SHP77 treated with DMSO at 0.1 percent for 48 hours (cell line): Measurements from ENCODE around the gene CEP72.
"Not testable (repeated sequence)": the region's sequence is repeated elsewhere in the genome, so short reads cannot be mapped to it uniquely, and the experiment has no call there.

ENCODE experiments used
- DNase-seq: peaks from one replicate; lab custom pipeline; 2025; lab: John Stamatoyannopoulos, UW

The CEP72 gene

DNA sequence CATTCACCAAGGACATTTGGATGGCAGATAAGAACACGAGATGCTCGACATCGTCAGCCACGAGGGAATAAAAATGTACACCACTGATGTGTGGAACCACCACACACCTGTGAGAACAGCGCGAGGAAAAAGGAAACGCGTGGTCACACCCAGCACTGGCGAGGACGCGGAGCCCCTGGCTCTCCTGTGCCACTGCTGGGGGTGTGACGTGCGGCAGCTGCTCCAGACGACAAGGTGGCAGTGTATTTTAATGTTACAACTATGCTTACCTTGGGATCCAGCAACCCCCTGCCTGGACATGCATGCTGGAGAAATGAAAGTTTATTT is 13.6 kb upstream of the CEP72 start:
- DNase-seq, result no peak

GRCh38 chr5:600886-601541 is 11.1 kb upstream of the CEP72 start:
- no peak for DNase-seq

GRCh38 chr5:601771-602465 is 10.2 kb upstream of the CEP72 start:
- no peak for DNase-seq

GRCh38 chr5:602466-603035 is 9.6 kb upstream of the CEP72 start:
- no peak for DNase-seq

DNA sequence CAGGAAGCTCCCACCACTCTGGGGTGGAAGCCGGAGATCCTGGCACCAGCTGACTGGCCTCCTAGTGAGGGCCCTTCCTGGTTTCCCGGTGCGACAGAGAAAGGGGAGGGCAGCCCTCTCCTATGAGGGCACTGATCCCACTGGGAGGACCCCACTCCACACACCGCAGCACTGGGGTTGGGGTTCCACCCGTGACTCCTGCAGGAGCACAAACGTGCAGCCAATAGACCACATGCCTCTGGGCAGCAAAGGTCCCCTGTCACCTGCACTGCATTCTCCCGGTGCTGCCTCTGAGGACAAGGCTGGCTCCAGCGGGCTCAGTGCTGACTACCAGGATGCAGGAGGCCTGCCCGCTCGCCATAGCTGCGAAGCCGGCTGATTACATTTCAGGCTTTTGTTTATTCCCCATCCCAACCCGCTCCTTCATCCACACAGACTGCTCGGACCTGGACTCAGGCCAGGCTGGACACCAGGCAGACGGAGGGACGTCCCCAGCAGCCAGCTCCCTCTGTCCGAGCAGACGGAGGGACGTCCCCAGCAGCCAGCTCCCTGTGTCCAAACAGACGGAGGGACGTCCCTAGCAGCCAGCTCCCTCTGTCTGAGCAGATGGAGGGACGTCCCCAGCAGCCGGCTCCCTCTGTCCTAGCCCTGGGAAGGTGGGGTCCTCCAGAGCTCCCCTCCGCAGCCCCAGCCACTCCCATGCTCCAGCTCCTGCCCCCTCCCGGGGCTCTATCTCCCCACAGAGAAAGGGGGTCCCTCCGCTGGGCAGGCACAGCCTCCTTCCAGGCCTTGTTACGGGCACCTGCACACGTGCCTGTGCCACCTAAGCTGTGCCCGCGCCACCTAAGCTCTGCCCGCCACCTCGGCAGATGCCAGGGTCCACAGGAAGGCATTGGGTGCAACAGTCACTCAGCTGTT is 8.8 kb upstream of the CEP72 start:
- no peak for DNase-seq

DNA sequence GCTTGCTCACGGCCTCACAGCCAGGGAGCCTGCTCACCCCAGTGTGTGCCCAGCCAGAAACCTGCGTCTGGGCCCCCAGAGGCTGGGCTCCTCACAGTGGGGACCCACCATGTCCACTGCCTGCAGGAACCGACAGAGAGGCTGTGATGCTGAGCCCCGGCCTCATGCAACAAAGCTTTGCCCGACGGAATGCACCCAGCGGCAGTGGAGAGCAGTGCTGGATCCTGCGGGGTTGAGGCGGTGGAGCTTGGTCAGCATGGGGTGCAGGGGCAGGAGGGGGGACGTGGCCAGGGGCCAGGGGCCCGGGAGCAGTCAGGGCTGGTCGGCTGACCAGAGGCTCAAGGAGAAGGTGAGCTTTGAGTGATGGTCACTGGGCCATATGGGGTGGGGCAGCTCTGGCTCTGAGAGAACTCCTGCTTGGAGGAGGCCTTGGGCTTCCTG is 7.7 kb upstream of the CEP72 start:
- no peak for DNase-seq

DNA sequence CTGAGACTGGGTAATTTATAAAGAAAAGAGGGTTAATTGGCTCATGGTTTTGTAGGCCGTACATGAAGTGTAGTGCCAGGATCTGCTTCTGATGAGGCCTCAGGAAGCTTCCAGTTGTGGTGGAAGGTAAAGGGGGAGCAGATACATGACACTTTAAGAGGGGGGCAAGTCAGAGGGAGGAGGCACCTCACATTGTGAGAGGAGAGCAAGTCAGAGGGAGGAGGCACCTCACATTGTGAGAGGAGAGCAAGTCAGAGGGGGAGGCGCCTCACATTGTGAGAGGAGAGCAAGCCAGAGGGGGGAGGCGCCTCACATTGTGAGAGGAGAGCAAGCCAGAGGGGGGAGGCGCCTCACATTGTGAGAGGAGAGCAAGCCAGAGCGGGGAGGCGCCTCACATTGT is 7.0 kb upstream of the CEP72 start:
- not testable (repeated sequence) for DNase-seq

DNA sequence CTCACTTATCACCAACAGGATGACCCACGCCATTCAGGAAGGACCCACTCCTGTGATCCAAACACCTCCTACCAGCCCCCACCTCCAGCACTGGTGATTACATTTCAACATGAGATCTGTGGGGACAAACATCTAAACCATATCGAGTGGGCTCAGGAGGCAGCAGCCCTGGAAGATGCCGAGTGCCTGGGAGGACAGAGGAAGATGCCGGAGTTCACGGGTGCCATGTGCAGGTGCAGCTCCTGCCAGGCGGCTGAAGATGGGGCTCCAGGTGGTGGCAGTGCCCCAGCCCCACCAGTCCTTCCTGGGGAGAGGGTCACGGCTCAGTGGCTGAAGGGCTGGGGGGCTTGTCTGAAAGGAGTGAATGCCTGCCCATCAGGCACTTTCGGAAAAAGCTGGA is 6.1 kb upstream of the CEP72 start:
- no peak for DNase-seq

DNA sequence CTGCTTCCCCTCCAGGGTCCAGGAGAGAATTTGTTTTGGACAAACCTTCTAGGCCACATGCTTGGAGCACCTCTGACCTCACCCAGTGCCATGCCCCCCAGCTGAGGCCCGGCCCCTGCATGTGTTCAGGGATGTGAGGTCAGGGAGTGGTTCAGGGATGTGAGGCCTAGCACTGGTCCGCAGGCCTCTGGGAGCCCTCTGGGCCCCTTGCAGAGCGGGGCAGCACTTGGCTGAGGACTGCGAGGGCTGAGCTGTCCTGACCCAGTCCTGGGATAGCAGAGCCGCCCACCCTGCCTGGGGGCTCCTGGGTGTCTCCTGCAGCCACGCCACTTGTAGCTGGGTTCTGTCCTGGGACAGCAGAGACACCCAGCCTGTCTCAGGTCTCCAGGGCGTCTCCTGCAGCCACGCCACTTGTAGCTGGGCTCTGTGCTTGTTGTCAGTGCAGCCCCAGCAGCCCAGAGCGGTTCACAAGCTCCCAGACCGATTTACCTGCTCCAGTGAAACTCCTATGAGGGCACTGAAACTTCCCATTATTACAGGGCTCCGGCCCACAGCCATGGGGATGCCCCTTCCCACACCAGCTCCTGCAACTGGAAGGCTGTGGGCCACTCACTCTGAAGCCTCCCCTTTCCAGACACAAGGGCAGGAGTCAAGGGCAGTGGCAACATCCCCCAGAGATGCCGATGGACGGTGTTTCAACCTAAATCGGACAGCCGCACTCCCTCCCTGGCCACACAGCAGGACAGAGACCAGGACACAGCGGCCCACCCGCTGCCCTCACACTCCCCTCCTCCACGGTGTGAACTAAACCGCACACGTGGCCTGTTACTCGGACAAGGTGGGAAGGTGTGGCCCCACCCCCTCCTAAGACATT is 5.4 kb upstream of the CEP72 start:
- DNase-seq, result no peak

GRCh38 chr5:607541-608428 is 4.4 kb upstream of the CEP72 start:
- DNase-seq, result no peak

DNA sequence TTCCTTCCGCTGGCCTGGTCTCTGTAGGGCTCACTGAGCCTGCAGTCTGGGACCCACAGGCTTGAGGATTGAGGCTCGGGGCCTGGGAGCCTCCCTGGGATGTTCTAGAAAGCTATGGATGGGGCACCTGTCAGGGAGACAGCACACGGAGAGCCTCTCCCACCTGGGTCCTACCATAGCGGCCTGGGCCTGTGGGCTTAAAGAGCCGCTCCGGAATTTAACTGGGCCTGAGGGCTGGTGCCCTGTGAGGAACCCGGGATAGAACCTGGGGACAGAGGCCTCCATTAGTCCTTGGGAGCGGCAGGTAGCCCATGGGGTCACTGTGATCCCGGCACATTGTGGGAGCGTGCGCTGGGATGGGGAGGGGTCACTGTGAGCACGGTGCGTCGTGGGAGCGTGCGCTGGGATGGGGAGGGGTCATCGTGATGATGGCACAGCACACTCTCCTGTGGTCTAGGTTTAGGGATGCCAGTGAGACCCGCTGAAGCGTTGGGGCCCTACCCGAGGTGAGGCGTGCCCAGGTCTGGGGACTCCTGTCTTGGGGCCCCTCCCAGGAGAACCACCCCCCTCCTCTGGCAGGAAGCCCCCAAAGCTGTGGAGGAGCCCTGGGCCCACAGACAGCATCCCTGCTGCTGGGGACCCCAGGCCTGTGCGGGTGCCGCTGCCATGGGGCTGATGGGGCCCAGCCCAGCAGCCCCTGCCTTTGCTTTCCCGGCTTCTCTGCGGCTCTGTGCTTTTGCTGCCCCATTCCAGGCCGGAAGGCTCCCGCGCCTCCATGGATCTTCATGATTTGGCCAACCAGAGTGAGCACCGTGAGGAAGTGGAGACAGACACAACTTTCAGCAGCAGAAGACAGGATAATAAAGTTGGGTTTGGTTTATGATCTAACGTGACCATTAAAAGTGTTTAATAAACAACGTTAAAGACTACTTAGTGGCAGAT is 3.4 kb upstream of the CEP72 start:
- DNase-seq, result no peak

- DNase-seq, result no peak
Measured at GRCh38 chr5:609506-609905, 2.6 kb upstream of the CEP72 start.

GRCh38 chr5:610011-610743 is 2.0 kb upstream of the CEP72 start:
- DNase-seq, result no peak

DNA sequence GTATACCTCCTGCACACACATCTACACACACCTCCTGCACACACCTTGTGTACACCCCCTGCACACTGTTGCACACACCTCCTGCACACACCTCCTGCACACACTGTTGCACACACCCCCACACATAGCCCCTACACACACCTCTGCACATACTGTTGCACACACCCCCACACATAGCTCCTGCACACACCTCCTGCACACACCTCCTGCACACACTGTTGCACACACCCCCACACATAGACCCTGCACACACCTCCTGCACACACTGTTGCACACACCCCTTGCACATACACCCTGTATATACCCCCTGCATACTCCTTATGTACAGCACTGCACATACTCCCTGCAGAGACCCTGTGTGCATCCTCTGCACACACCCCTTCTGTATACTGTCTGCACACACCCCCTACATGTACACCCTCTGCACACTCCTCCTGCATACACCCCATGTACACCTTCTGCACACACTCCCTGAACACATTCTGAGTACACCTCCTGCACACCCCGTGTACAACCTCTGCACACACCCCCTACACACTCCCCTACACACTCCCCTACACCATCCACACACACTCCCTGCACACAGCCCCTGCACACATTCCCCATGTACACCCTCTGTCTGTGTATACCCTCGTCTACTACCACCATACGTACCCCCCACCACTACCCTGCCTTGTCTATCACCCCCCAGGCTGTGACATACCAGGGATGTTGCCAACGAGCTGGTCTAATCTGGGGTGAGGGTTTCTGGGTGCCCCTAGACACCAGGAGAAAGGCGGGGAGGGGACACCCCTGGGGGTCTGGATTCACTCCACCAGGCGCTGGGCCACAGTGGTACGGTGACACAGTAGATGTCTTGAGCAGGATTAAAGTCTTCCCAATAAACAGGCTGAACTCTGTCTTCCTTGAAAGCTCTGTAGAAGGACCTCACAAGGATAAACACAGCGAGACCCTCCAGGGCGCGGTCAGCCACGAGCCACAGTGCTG is 1.1 kb upstream of the CEP72 start:
- DNase-seq, result no peak

- no peak for DNase-seq
Measured at GRCh38 chr5:612498-613424, 621 bp downstream of the CEP72 start.

DNA sequence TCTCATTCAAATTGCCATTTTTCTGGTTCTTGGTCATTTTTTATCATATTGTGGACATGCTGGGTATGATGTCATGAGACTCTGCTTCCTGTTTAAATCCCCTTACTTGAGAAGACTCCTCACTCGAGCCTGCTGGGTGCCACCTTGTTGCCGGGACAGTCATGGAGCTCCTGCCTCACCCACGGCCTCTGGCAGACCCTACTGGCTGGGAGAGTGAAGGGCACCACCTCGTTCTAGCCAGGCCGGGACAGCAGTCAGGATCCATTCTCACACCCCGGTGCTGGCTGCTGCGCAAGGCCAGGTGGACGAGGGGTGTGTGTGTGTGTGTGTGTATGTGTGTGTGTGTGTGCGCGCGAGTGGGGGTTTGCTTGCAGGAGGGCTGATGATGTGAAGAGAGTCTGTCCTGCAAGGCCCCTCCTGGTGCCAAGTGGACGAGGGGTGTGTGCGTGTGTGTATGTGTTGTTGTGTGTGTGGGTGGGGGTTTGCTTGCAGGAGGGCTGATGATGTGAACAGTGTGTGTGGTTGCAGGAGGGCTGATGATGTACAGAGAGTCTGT is 4.4 kb downstream of the CEP72 start:
- DNase-seq, result no peak
